HCEC 1CT (cell line): ENCODE measurements around the gene OOSP2.

Experiments used
- DNase-seq: peaks from one replicate; pipeline ENCODE4 v3.0.0-alpha.2; 2017

Gene OOSP2

DNA sequence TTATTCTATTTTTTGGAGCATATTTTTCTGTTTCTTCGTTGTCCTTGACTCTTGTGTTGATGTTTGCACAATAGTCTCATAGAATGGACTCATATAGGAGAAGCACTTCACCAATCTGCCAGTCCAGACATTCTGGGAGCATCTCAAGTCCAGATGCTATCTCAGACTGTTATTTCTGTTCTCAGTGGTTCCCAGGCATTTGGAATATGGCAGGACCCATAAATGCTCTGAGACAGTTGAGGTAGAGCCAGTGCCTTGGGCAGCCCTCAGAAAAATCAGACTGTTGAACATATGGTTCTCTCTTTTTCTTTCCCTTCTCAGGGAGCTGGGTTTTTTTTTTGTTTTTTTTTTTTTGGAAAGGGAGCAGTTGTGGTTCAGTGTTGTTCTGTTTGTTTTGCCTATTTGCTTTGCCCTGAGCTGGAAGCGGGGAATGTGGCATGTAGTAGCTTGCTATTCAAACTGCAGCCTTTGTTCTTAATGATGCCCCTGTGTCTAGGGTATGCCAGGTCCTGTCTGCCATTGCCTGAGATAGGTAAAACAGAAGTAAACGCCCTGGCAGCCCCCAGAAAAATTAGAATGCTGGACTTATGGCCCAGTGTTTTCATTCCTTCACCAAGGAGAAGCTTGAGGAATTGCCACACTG lies 44.5 kb downstream of the OOSP2 start:
- no peak for DNase-seq

DNA sequence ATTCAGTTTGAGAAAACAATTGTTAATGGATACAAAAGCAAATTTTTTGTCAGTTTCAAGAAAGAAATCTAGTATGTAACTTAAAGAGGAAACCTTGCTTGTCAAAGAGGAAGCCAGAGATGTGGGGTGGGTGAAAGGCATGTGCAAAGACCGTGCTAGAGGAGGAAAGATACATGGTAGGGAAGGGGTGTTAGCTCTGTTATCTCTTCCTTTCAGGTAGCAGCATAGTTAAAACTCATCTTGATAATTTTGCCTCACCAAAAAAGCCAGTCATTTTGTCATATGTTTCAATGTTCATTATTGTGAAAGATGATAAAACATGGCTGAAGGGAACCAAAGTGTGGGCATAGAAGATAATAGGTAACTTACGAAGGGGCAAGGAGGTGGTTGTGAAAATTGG lies 45.7 kb downstream of the OOSP2 start:
- no peak for DNase-seq

DNA sequence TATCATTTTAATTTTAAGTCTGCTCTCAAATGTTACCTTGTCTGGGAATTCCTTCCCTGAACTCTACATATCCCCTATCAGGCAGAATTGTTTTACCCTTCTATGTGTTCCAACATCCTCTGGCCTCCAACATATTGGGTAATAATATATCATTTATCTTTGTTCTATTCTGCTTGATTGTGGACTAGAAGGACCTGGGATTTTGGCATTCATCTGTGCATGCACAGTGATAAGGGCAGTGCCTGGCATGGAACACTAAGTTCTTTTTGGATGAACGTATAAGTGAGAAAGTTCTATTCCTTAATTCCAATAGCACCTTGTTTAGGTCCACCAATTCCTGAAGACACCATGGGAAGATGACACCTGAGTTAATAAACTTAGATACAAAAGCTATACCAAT lies 47.0 kb downstream of the OOSP2 start:
- DNase-seq = no peak

DNA sequence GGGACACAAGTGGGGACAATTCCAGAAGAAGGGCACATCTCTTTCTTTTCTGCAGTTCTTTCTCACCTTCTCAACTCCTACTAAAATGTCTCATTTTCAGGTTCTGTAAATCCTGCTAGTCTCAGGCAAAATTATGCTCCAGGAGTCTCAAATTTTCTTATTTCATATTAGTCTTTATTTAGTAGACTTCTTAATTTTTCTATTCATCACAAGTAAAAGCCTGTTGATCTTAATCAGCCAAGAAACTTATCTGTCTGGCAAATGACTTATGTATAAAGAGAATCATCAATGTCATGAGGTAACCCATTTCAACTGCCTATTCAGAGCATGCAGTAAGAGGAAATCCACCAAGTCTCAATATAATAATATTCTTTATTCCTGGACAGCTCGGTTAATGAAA lies 48.2 kb downstream of the OOSP2 start, which contains the start of gene MS4A2:
Gene MS4A2 (plus strand): TSS at position 301 of the 400 bp plus-strand sequence. CDS start 102 bp downstream, outside the sequence.
- no peak for DNase-seq

DNA sequence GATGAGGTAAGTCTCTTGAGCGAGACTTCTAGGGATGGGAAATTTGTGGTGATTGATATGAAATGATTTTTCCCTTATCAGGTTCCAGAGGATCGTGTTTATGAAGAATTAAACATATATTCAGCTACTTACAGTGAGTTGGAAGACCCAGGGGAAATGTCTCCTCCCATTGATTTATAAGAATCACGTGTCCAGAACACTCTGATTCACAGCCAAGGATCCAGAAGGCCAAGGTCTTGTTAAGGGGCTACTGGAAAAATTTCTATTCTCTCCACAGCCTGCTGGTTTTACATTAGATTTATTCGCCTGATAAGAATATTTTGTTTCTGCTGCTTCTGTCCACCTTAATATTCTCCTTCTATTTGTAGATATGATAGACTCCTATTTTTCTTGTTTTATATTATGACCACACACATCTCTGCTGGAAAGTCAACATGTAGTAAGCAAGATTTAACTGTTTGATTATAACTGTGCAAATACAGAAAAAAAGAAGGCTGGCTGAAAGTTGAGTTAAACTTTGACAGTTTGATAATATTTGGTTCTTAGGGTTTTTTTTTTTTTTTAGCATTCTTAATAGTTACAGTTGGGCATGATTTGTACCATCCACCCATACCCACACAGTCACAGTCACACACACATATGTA lies 55.4 kb downstream of the OOSP2 start:
- no peak for DNase-seq

DNA sequence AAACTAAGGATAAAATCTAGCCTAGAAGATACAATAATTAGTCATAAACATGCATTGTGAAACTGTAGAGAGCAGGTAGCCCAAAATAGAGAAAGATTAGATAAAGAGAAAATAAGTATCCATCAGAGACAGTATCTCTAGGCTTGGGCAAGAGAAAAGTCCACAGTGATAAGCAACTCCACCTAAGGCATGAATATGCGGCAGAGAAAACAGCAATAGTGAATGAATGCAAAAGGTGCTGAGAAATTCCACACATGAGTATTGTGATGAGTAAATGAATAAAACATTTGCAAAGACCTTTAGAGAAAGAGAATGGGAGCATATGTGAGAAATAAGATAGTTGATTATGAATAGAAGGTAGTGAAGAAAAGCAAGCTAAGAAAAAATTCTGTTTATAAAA lies 57.0 kb downstream of the OOSP2 start:
- DNase-seq = no peak
